ENCODE data around the gene PRKAG2.

Gene PRKAG2

GRCh38 chr7:151900986-151901621, 24.2 kb upstream of the PRKAG2 start:
- in situ Hi-C loops (cut with MboI; ENCODE audit: low sequenced_read_pairs), result no loop called here

GRCh38 chr7:151900591-151900985, 23.7 kb upstream of the PRKAG2 start:
- in situ Hi-C loops (cut with MboI; ENCODE audit: low sequenced_read_pairs), result no loop called here

DNA sequence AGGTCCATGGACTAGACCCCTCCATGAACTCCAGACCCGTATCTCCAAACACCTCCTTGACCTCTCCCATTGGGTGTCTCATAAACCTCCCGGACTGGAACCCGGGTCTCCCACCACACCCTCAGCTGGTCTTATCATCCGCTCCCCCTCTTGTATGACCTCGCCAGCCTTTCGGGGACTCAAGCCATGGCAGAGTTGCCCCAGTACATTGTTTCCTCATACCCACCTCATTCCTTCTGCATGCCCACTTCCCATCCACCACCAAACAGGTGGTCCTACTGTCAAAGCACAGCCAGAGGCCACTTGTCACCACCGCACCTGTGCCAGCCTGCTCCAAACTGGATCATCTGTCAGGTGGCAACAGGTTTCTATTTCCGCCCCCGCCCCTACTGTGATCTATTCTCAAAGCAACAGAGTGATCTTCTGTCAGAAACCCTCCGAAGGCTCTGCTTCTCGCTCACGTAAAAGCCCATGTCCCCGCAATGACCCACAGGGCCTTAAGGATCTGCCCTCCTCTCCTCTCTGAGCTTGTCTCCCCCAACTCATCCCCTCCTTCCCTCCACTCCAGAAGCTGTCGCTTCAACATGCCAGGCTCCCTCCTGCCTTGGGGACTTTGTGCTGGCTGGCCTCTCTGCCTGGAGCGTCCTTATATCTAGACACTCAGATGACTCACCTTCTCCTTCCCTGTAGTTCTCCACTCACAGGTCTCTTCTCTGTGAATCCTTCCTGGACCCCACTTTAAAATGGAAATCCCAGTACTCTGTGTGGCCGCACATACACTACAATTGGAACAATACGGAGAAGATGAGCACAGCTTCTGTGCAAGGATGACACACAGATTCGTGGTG, 22.8 kb upstream of the PRKAG2 start:
- in situ Hi-C loops (cut with MboI; ENCODE audit: low sequenced_read_pairs), result no loop called here

- in situ Hi-C loops (cut with MboI; ENCODE audit: low sequenced_read_pairs), result no loop called here
These were observed 21.2 kb upstream of the PRKAG2 start for GRCh38 chr7:151897951-151898686.

GRCh38 chr7:151897161-151897731, 20.3 kb upstream of the PRKAG2 start:
- in situ Hi-C loops (cut with MboI; ENCODE audit: low sequenced_read_pairs), result no loop called here

DNA sequence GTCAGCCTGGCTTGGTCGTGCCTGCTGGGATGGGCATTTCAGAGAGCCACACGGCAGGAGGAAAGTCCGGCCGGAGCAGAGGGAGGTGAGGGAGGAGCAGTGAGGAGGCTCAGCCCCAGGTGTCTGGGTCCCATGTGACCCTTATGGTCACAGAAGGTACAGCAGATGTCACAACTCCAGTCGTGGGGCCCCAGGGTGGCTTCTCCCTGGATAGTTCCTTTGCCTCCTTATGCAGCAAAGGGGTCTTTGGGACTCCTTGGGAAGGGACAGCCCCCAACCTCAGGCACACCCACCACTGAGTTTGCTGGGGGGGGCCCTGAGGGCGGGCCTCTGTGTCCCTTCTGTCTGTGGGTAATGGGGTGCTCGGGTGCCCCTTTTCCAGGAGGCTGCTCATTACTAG, 19.6 kb upstream of the PRKAG2 start:
- in situ Hi-C loops (cut with MboI; ENCODE audit: low sequenced_read_pairs), result no loop called here

GRCh38 chr7:151896086-151896485, 19.2 kb upstream of the PRKAG2 start:
- in situ Hi-C loops (cut with MboI; ENCODE audit: low sequenced_read_pairs), result no loop called here

DNA sequence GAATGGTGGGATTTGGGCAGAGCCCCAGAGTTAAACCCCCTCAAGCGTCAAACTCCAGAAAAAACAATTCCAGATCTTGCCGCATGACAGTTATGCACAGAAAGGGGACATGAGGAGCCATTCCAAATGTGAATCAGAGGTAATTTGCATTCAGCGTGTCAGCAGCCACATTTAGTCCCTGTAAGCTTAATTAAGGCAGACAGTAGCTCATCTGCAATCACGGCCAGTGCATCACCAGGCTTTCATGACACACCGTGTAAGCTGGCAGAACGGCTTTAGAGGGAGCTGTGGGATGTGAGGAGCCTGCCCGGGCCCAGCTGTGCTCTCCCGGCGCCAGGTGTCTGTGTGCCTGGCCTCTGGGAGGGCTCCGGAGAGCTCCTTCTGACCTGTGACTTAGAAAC, 18.7 kb upstream of the PRKAG2 start:
- in situ Hi-C loops (cut with MboI; ENCODE audit: low sequenced_read_pairs), result no loop called here

- in situ Hi-C loops (cut with MboI; ENCODE audit: low sequenced_read_pairs), result no loop called here
These were observed 18.2 kb upstream of the PRKAG2 start for GRCh38 chr7:151895008-151895630.

- in situ Hi-C loops (cut with MboI; ENCODE audit: low sequenced_read_pairs), result no loop called here
These were observed 17.4 kb upstream of the PRKAG2 start for GRCh38 chr7:151894111-151895007.

DNA sequence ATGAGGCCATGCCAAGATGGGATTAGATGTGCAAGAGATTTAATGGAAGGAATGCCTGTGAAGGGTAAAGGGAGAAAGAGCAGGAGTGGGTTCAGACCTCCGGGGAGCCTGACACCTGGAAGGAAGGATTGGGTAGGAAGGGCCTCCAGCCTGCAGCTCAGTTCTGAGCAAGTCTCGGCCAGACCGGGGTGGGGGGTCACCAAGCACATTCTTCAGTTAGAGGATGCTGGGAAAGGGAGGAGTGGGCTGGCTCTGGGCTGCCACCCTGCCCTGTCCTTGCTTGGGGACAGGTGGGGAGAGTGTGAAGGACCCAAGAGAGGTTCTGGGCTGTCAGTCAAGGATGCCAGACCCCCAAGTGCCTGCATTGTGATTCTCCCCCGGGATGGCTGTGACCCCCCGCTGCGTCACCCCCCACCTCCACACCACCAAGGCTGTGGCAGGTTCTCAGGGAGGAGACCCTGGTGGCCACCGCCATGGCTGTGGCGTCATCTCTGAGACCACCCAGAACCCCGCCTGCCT, 16.5 kb upstream of the PRKAG2 start:
- in situ Hi-C loops (cut with MboI; ENCODE audit: low sequenced_read_pairs), result no loop called here

DNA sequence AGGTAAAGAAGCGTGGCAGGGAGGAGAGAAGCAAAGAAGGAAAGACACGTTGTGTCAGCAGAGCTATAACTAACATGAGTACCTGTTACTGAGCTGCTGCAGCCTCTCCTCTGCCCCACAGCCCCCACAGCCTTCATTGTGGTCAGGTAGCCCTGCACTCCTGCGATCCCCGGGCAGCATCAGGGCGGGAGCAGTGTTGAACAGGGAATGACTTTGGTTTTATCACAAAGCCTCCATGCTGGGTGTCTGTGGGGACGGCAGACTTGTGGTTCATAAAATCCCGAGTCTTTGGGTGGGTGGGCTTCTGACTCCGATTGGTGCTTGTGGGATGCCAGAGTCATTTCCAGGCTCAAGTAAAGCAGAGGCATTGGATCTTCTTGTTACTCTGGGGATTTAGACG, 14.8 kb upstream of the PRKAG2 start:
- in situ Hi-C loops (cut with MboI; ENCODE audit: low sequenced_read_pairs), result no loop called here

DNA sequence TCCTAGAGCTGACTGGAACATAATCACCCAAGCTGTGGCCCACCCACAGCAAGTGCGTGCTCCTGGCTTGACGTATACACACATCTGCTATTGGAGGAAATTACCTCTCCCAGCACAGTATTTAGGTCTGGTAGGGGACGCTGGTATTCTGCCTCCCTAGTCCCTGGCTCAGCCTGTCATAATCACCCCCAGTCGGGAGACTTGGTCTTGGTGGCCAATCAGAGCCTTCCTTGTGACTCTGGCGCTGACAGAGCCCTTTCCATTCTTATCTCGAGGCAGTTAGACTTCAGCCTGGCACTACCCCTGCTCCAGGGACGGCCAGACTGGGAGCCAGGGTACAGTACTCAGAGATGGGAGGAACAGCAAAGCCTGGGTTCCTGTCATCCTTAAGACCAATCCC, 14.3 kb upstream of the PRKAG2 start:
- in situ Hi-C loops (cut with MboI; ENCODE audit: low sequenced_read_pairs), result no loop called here

GRCh38 chr7:151890355-151891004, 13.6 kb upstream of the PRKAG2 start:
- in situ Hi-C loops (cut with MboI; ENCODE audit: low sequenced_read_pairs), result no loop called here

DNA sequence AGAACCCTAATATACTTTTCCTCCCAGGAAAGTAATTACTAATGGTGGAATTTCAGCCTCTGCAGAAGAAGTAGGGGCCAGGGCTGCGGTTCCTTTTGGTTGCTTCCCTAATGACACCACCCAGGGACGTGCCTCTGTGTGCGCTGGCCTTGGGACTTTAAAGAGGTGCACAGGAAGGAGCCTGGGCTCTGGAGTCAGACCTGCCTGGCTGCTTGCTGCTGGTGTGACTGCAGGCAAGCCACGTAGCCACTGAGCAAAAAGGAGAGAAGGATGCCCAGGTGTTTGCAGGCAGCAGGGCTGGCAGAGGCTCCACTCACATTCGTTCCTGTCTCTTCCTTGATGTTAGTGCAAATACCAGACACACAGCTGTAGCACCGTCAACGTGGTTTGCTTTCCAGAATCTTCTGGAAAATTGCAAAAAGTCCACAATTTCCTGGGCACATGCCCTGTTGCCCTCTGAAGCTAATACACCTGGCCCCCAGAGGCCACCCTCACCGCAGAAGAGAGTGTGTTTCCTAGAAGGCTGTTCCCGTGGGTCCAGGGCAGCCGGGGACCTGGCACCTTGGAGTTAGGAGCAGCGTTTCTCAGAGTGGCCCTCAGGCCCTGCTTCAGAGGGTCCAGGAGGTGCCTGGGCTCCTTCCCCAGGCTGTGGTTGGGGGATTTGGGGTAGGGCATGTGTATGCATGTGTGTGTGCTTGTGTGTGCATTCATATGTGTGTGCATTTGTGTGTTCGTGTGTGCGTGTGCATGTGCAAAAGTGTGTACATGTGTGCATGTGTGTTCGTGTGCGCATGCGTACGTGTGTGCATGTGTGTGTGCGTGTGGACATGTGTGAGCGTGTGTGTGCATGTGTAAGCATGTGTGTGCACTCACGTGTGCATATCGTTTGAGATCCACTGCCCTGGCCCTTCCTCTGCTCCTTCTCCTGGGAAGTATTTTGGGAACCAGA, 12.8 kb upstream of the PRKAG2 start:
- in situ Hi-C loops (cut with MboI; ENCODE audit: low sequenced_read_pairs), result no loop called here

DNA sequence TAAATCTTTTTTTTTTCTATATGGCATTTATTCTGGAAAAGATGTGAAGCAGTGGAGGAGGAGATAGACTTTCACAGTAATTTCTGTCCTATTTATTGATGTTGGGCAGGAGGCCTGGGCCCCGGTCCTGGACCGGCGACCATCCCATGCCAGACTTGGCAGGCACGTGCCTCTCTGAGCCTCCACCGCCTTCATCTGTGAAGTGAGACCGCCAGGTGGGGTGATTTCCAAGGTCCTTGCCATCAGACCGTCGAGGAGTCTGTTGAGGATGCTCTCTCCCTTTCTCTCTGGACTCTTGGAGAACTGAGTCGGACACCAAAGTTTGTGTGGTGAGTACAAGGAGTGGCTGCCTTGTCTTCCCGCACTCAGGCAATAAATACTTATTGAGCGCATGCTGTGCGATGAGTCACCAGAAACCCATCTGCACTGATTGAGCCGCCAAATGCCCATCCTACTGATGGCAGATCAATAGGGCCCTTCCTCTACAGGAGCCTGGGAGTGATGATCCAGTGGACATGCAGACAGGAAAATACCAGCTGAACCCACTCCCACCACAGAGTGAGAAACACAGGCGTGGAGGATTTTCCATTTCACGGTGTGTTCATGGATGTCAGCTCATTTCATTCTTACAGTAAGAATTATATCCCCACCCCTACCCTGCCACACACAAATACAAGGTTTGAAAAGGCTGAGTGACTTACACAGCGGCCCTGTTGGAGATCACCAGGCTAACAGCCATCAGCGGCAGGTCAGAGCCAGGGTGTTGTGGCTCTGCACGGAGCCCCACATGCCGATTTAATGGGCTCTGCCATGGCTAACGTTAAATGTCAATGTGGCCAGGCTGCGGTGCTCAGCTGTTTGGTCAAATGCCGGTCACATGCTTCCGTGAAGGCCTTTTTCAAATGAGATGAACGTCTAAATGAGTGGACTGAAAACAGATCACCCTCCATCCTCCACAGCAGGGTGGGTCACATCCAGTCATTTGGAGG, 11.5 kb upstream of the PRKAG2 start:
- in situ Hi-C loops (cut with MboI; ENCODE audit: low sequenced_read_pairs), result no loop called here

GRCh38 chr7:151886783-151887182, 9.9 kb upstream of the PRKAG2 start:
- in situ Hi-C loops (cut with MboI; ENCODE audit: low sequenced_read_pairs), result no loop called here
